IMR-90 (cell line): Measurements from ENCODE around the gene TF. TPM values are rescaled to one million over a fixed set of nuclear protein-coding genes. Genes with fewer than 3 reads are reported as not detected.

Experiments
- ATAC-seq: fragments of 200-7000 bp; cut with Tn5 transposase; 2 replicates; pipeline ENCODE4 v1.9.1; 2020; ENCODE audit warnings: low read depth, mild to moderate bottlenecking, moderate library complexity
- BruUV-seq: library from RNA; stranded (reverse); fragments of 400-500 nt; replicated peaks from 2 replicates; lab custom pipeline; 2021; lab: Mats Ljungman, UMichigan
- CTCF ChIA-PET: fragments of 300-600 bp; formaldehyde crosslinking; extraction: SDS; loops from one replicate; lab custom pipeline; 2021; ENCODE audit warnings: antibody characterized with exemption; lab: Yijun Ruan, JAX
- POLR2A ChIA-PET: fragments of 300-600 bp; sonication (Branson Sonifier 250); formaldehyde crosslinking; loops from one replicate; lab custom pipeline; 2022; ENCODE audit warnings: antibody characterized with exemption; ENCODE audit not compliant: unreplicated experiment; lab: Charles Lee
- DNase-seq: peaks from one replicate; pipeline ENCODE4 v3.0.0; 2013
- H2AFZ ChIP-seq: replicated peaks from 2 replicates; pipeline ENCODE3; 2013; ENCODE audit warnings: low read length, mild to moderate bottlenecking; ENCODE audit not compliant: poor library complexity
- H2AK5ac ChIP-seq: 2 replicates; pipeline ENCODE4 v1.6.1; 2013; ENCODE audit warnings: low read depth, low read length, inconsistent platforms
- H2AK9ac ChIP-seq: replicated peaks from 2 replicates; pipeline ENCODE3; 2013; ENCODE audit warnings: mild to moderate bottlenecking, low read depth, low read length, moderate library complexity; ENCODE audit not compliant: poor library complexity
- H2BK120ac ChIP-seq: 2 replicates; pipeline ENCODE4 v1.6.1; 2013; ENCODE audit warnings: low read depth, low read length, inconsistent platforms
- H2BK15ac ChIP-seq: 3 replicates; pipeline ENCODE4 v1.6.1; 2013; ENCODE audit warnings: low read depth, low read length, inconsistent platforms
- H2BK20ac ChIP-seq: 2 replicates; pipeline ENCODE4 v1.6.1; 2013; ENCODE audit warnings: low read depth, mild to moderate bottlenecking, inconsistent platforms, low read length, moderate library complexity
- H2BK5ac ChIP-seq: 2 replicates; pipeline ENCODE4 v1.6.1; 2013; ENCODE audit warnings: mild to moderate bottlenecking, low read depth, low read length, inconsistent platforms; ENCODE audit not compliant: poor library complexity, severe bottlenecking
- H3K14ac ChIP-seq: replicated peaks from 2 replicates; pipeline ENCODE4 v1.6.1; 2013; ENCODE audit warnings: low read depth, low read length, inconsistent platforms
- H3K18ac ChIP-seq: 2 replicates; pipeline ENCODE4 v1.6.1; 2013; ENCODE audit warnings: low read depth, low read length, control low read depth
- H3K23ac ChIP-seq: 2 replicates; pipeline ENCODE4 v1.6.1; 2013; ENCODE audit warnings: low read depth, low read length, inconsistent platforms
- H3K27ac ChIP-seq: 2 replicates; pipeline ENCODE4 v1.5.1; 2013; ENCODE audit warnings: mild to moderate bottlenecking, control low read depth, low read length; ENCODE audit not compliant: insufficient read depth
- H3K27me3 ChIP-seq: 2 replicates; pipeline ENCODE4 v1.6.1; 2013; ENCODE audit warnings: low read length; ENCODE audit not compliant: control insufficient read depth, insufficient read depth
- H3K36me3 ChIP-seq: 2 replicates; pipeline ENCODE4 v1.6.1; 2013; ENCODE audit warnings: low read length, mixed read lengths; ENCODE audit not compliant: control insufficient read depth, insufficient read depth
- H3K4ac ChIP-seq: 2 replicates; pipeline ENCODE4 v1.6.1; 2013; ENCODE audit warnings: low read depth, low read length, inconsistent platforms
- H3K4me1 ChIP-seq: 2 replicates; pipeline ENCODE4 v1.6.1; 2013; ENCODE audit warnings: low read length, mixed read lengths; ENCODE audit not compliant: control insufficient read depth, insufficient read depth
- H3K4me2 ChIP-seq: 2 replicates; pipeline ENCODE4 v1.6.1; 2013; ENCODE audit warnings: low read depth, mild to moderate bottlenecking, control low read depth, low read length, moderate library complexity
- H3K4me3 ChIP-seq: 2 replicates; pipeline ENCODE4 v1.5.1; 2013; ENCODE audit warnings: low read depth, mild to moderate bottlenecking, control low read depth, low read length, moderate library complexity; ENCODE audit not compliant: insufficient read depth
- H3K56ac ChIP-seq: 2 replicates; pipeline ENCODE4 v1.6.1; 2013; ENCODE audit warnings: low read length, inconsistent platforms; ENCODE audit not compliant: insufficient read depth; ENCODE audit errors: extremely low read depth
- H3K79me1 ChIP-seq, 2 experiments: 2 replicates each; pipeline ENCODE4 v1.6.1; 2013; ENCODE audit warnings: low read length in 2 of 2, inconsistent platforms in 1 of 2, low read depth in 1 of 2
- H3K9ac ChIP-seq: 2 replicates; pipeline ENCODE4 v1.6.1; 2013; ENCODE audit warnings: low read depth, low read length, control low read depth
- H3K9me1 ChIP-seq: 2 replicates; pipeline ENCODE4 v1.6.1; 2013; ENCODE audit warnings: low read length, inconsistent platforms; ENCODE audit not compliant: insufficient read depth
- H3K9me3 ChIP-seq: 2 replicates; pipeline ENCODE4 v1.6.1; 2013; ENCODE audit warnings: low read length; ENCODE audit not compliant: control insufficient read depth, insufficient read depth
- H4K20me1 ChIP-seq: 2 replicates; pipeline ENCODE4 v1.6.1; 2013; ENCODE audit warnings: low read length, inconsistent platforms; ENCODE audit not compliant: insufficient read depth
- H4K5ac ChIP-seq: 2 replicates; pipeline ENCODE4 v1.6.1; 2013; ENCODE audit warnings: mild to moderate bottlenecking, low read depth, low read length, control low read depth
- H4K8ac ChIP-seq, 2 experiments: 2 replicates each; pipeline ENCODE4 v1.6.1; 2013; ENCODE audit warnings: low read depth in 2 of 2, low read length in 2 of 2, control low read depth in 1 of 2, inconsistent platforms in 1 of 2
- H4K91ac ChIP-seq: 2 replicates; pipeline ENCODE4 v1.6.1; 2013; ENCODE audit warnings: low read depth, low read length, inconsistent platforms; ENCODE audit not compliant: insufficient read depth
- BHLHE40 ChIP-seq: fragments of 150-350 bp; IDR thresholded peaks from 2 replicates; pipeline ENCODE4 v1.6.1; 2016; ENCODE audit warnings: mild to moderate bottlenecking, low read depth, low read length
- CEBPB ChIP-seq: IDR thresholded peaks from 2 replicates; pipeline ENCODE4 v1.6.1; 2012; ENCODE audit warnings: low read depth, low read length, improper control_type of control experiment
- CHD1 ChIP-seq: IDR thresholded peaks from 2 replicates; pipeline ENCODE4 v1.6.1; 2012; ENCODE audit warnings: low read depth, low read length, improper control_type of control experiment
- ELK1 ChIP-seq: fragments of 150-350 bp; IDR thresholded peaks from 2 replicates; pipeline ENCODE4 v1.6.1; 2016; ENCODE audit warnings: low read depth, mild to moderate bottlenecking, low read length, moderate library complexity, borderline replicate concordance
- FOS ChIP-seq: fragments of 150-350 bp; IDR thresholded peaks from 2 replicates; pipeline ENCODE4 v1.6.1; 2016; ENCODE audit warnings: low read depth, low read length
- MAFK ChIP-seq: IDR thresholded peaks from 2 replicates; pipeline ENCODE4 v1.6.1; 2012; ENCODE audit warnings: low read depth, low read length, improper control_type of control experiment
- MAZ ChIP-seq: IDR thresholded peaks from 2 replicates; pipeline ENCODE4 v1.6.1; 2012; ENCODE audit warnings: low read depth, mild to moderate bottlenecking, low read length, improper control_type of control experiment, moderate library complexity, borderline replicate concordance
- MXI1 ChIP-seq: IDR thresholded peaks from 2 replicates; pipeline ENCODE4 v1.6.1; 2012; ENCODE audit warnings: low read depth, mild to moderate bottlenecking, low read length, moderate library complexity, borderline replicate concordance
- POLR2A ChIP-seq: IDR thresholded peaks from 2 replicates; pipeline ENCODE4 v1.6.1; 2012; ENCODE audit warnings: mild to moderate bottlenecking, low read depth, low read length
- RAD21 ChIP-seq: IDR thresholded peaks from 2 replicates; pipeline ENCODE4 v1.6.1; 2012; ENCODE audit warnings: low read length, improper control_type of control experiment
- RCOR1 ChIP-seq: IDR thresholded peaks from 2 replicates; pipeline ENCODE4 v1.6.1; 2012; ENCODE audit warnings: mild to moderate bottlenecking, low read length, improper control_type of control experiment; ENCODE audit not compliant: insufficient replicate concordance
- RFX5 ChIP-seq: IDR thresholded peaks from 2 replicates; pipeline ENCODE4 v1.8.0; 2012; ENCODE audit warnings: low read depth, mild to moderate bottlenecking, low read length, moderate library complexity
- SMC3 ChIP-seq: fragments of 150-350 bp; IDR thresholded peaks from 2 replicates; pipeline ENCODE4 v1.6.1; 2016; ENCODE audit warnings: low read depth, mild to moderate bottlenecking, antibody characterized with exemption, low read length, moderate library complexity
- USF2 ChIP-seq: fragments of 150-350 bp; IDR thresholded peaks from 2 replicates; pipeline ENCODE4 v1.6.1; 2017; ENCODE audit warnings: mild to moderate bottlenecking, antibody characterized with exemption, low read length, low read depth
- WGBS, 2 experiments: methylation state at CpG; one replicate each; pipeline versions ENCODE4 v1.1.5 to v1.1.7; 2013; ENCODE audit warnings: missing lambda C conversion rate in 2 of 2; ENCODE audit not compliant: insufficient read length in 1 of 2; ENCODE audit errors: extremely low coverage in 2 of 2; 5-methylcytosine and 5-hydroxymethylcytosine counted together
- dilution Hi-C: fragments of 300-500 bp; cut with HindIII; formaldehyde crosslinking; loops from one replicate; pipeline ENCODE4 v1.14.3; 2018; ENCODE audit warnings: low sequenced_read_pairs; ENCODE audit not compliant: unreplicated experiment
- in situ Hi-C: fragments of 300-500 bp; cut with MboI; formaldehyde crosslinking; loops from 3 replicates; pipeline ENCODE4 v1.14.3; 2019; ENCODE audit warnings: low sequenced_read_pairs, inconsistent platforms, mixed read lengths
- intact Hi-C: fragments of 100-400 bp; cut with micrococcal nuclease; formaldehyde crosslinking; loops from 2 replicates; pipeline ENCODE4 v1.10.0; 2022
- polyA plus RNA-seq, 3 experiments: library from polyadenylated mRNA; depleted of rRNA; stranded (reverse); fragments of >200 nt; gene quantifications; 2 replicates each; pipeline ENCODE4 v1.2.3, GENCODE V29; 2012; ENCODE audit warnings: low replicate concordance in 1 of 3
- total RNA-seq: library from RNA; depleted of rRNA; stranded (reverse); fragments of >200 nt; gene quantifications from 2 replicates; pipeline ENCODE4 v1.2.3, GENCODE V29; 2012

TF gene
- total and polyA plus RNA-seq, 2 of the 4 experiments (the other 2 are of a cell fraction): 0.07 TPM; not detected in 1

GRCh38 chr3:133750259-133750656, 4.1 kb downstream of the TF start (continued):
- no peak for TF ChIP-seq ELK1

GRCh38 chr3:133753107-133753778, 7.0 kb downstream of the TF start:
- Histone ChIP-seq H2AK5ac (no peak overlapping the region), H3K36me3 (no peaks in the 10 kb centered on the region), H3K4me2 (no peak overlapping the region), H4K91ac (no peak overlapping the region), H4K8ac (no peak overlapping the region), H4K20me1 (no peaks in the 10 kb centered on the region), H2BK120ac (no peak overlapping the region), H2BK5ac (no peak overlapping the region), H3K56ac (no peak overlapping the region), H3K9me1 (no peaks in the 10 kb centered on the region), H3K14ac (no peak overlapping the region), H3K23ac (no peak overlapping the region), H3K4me1 (no peaks in the 10 kb centered on the region), H3K4me3 (no peak overlapping the region), H3K79me1 (no peaks in the 10 kb centered on the region), H3K9me3 (no peaks in the 10 kb centered on the region), H2AK9ac (no peak overlapping the region), H4K5ac (no peak overlapping the region), H2AFZ (no peak overlapping the region), H2BK15ac (no peak overlapping the region), H3K27ac (no peak overlapping the region), H3K4ac (no peak overlapping the region), H2BK20ac (no peak overlapping the region), H3K18ac (no peak overlapping the region), H3K27me3 (peaks cover 18% of the 10 kb centered on the region), H3K9ac (no peak overlapping the region)
- ATAC-seq (no peak), DNase-seq (no peak)
- no TSS peak for BruUV-seq
- dilution Hi-C loops (no loop called here), in situ Hi-C loops (no loop called here), intact Hi-C loops (no loop called here)
- 11% methylated on average over 1 of the region's 13 CpGs; no CpG with 5 or more reads in 1 of the 2 experiments for WGBS, 2 experiments
- ChIA-PET POLR2A (no interaction called here), CTCF (no interaction called here)
- TF ChIP-seq RAD21 (no peak), ELK1 (no peak), CHD1 (no peak), MXI1 (no peak), CEBPB (no peak), RFX5 (no peak), USF2 (no peak), MAFK (no peak), RCOR1 (no peak), MAZ (no peak), POLR2A (no peak), BHLHE40 (no peak), FOS (no peak), SMC3 (no peak)
